K562 treated with DMSO at 1 percent for 24 hours (cell line): ENCODE results near the gene DNAAF3. TPM values are rescaled to one million over a fixed set of nuclear protein-coding genes. Genes with fewer than 3 reads are reported as not detected.

ENCODE experiments used
- total RNA-seq: library from RNA; unstranded; fragments of 300-600 nt; gene quantifications from 2 replicates; pipeline ENCODE4 v1.2.3, GENCODE V29; 2022; ENCODE audit warnings: low read depth; ENCODE audit not compliant: insufficient read depth

Gene DNAAF3
- 19.6 and 22.9 TPM in 2 replicates for total RNA-seq

DNA sequence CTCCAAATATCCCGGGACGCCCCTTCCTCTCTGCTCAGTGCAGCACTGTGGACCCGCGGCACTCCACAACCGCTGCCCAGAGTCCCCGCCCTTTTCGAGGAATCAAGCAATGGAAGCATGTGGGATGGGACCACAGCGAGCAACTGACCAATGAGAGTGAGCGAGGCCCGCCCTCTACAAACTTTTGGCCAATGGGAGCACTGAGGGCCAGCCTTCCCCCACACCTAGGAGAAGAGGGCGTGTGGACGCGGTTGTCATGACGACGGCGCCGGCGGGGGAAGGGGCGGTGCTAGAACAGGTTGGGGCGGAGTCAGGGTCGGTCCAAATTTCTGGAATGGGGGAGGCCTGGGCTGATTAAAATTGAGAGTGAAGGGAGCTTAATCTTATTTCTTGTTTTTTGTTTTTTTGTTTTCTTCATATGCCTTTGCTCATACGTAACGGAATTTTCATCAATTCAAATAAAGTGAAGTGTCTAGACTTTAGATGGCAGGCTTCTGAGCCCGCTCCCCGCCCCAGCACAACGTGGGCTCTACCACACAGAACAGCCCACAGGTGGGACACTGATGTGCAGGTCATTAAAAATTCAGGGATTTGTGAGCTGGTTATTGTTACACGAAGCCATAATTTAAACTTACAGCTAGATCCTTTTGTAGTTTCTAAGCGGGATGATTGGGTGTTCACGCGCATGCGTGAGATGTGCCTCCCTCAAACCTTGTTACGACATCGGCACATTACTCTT is at the start of gene DNAAF3:
Gene DNAAF3, minus strand, starts transcription at position 84 of the 739 bp plus-strand sequence. CDS start 200 bp downstream, outside the sequence.

DNA sequence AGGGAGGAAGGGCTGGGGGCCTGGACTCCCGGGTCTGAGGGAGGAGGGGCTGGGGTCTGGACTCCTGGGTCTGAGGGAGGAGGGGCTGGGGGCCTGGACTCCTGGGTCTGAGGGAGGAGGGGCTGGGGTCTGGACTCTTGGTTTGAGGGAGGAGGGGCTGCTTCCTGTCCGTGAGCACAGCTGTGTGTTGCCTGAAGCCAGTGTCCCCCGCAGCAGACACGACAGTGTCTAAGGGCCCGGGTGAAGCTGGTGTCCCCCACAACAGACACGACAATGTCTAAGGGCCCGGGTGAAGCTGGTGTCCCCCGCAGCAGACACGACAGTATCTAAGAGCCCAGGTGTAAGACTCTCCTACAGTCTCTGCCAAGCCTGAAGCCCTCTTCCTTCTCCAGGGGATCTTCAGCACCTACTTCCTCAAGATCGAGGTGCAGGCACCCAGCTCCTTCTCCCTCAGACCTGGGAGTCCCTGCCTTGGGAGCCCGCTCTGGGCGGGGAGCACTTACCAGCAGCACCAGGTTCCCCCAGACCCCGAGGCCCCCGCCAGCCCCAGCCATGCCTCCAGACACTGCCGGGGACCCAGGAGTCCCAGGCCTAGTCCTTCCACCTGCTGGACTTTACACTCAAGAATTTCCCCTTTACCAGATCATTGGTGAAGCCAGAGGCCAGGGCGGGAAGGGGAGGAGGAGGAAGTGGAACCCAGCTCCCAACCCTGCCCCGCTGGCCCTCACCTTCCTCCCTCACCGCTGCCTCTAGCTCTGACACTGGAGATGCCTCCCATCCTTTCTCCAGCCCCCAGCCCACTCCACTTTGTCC is 42.7 kb upstream of the DNAAF3 start, which contains the start of gene PTPRH:
Gene PTPRH, minus strand, starts transcription at position 622 of the 813 bp plus-strand sequence. Its CDS starts 68 bp downstream, at position 554.

DNA sequence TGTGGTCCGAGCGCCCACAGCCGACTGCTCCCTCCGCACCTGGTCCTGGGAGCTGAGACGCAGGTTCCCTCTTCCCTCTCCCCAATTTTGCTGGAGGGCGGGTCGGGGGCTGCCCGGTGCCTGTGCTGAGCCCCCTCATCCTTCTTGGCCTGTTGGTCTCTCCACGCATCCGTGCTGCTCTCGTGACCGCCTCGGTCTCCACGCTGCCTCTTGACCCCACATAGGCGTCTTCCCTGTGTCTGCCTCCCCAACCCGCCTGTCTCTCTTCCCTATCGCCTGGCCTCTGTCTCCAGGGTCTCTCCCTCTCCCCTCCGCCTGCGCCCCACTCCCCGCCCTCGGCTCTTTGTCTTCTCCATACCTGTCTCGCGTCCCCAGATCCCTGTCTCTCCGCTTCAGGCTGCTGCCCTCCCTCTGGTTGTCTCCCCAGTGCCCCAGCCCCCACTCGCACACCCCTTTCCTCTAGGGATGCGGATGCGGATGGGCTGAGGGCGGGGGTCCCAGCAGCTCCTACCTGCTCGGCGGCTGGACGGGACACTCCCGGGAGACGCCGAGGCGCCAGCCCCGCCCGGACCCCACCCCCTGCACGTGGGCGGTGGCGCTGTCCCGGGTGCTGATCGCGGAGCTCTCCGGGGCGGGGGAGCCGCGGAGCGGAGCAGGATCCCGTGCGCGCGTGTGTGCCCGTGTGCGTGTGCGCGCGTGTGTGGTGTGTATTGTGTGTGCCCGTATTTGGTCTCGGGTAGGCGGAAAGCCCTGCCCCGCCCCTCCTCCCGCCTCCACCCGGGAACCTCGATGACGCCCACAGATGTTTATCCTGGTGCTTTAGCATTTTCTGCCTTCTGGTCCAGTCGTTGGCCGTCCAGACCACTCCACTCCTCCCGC is 13.4 kb upstream of the DNAAF3 start, which contains the start of gene SYT5:
Gene SYT5, minus strand, starts transcription at position 684 of the 879 bp plus-strand sequence. CDS start 1,248 bp downstream, outside the sequence.

DNA sequence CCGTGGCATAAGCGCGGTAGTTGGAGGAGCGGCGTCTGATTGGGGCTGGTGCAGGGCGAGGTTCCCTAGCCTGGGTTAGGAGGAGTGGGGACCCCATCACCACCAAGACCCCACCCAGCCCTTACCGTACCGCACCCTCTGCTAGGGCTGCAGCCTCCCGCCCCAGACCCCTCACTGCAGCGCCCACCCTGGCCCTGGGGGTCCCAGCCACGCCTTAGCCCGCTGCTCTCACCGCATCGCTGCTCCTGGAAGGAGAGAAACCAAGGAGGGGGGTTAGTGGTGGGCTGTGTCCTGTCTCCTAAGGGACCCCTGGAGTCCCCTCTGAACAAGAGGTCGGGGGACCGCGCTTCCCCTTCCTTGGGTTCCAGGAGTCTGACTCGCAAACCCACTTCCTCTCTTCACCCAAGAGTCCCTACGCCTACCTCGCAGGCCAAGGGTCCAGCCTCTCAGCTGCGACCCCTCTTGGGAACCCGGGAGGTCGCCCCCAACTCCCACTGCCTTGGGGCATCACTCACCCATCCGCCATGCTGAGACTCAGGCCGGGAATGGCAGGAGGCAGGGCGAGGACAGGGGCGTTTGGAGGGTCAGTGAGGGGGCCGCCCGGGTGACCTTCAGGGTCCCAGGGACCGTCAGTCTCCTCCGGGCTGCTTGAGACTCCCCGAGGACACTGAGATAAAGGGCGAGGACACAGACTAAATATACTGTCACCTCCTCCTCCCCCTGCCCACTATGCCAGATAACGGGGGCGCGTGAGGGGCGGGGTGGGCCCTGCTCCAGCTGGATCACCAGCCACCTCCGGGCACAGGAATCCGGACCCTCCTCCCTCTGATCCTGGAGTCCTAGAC is 9.1 kb downstream of the DNAAF3 start, which contains the start of gene TNNI3:
Gene TNNI3, minus strand, starts transcription at position 669 of the 845 bp plus-strand sequence. Its CDS starts 143 bp downstream, at position 526.

DNA sequence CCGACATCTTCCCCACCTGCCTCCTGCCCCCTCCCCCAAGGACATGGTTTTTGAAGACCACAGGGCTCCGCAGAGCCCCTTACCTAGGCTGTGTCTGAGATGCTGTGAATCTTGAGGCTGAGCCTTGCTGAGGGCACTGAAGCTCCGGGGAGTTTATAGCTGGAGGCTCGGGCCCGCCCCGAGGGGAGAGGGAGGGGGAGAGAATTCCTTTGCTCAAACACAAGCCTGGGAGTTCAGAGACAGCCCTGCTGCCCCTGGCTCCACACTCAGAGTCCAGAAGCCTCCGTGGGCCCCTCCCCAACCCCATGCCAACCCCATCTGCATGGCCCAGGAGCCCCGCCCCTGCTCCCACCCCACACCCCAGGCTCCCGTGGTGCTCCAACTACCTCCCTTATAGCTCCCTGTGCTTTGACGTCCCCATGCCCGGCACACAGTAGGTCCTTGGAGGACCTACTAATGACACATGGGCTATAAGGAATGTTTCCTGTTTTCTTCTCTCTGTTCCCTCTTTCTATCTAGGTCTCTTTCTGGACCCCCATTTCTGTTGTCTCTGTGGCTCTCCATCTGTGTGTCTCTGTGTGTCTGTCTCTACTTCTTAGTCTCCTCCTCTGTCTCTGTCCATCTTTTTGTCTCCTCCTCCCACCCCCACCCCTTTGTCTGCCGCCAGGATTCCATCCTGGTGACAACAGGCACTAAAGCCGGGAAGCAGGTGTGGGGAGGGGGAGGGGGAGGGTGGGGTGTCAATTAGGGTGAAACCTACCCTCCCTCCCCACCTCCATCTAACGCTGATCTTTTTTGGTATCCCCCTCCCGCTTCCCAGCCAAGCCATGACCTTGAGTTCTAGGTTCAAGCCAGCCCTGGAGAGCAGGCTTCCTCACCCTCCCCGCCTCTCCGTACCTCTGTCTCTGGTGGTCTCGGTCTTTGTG is 17.1 kb downstream of the DNAAF3 start, which contains the start of gene TNNT1:
Gene TNNT1, minus strand, starts transcription at position 129 of the 926 bp plus-strand sequence. CDS start 2,049 bp downstream, outside the sequence.

DNA sequence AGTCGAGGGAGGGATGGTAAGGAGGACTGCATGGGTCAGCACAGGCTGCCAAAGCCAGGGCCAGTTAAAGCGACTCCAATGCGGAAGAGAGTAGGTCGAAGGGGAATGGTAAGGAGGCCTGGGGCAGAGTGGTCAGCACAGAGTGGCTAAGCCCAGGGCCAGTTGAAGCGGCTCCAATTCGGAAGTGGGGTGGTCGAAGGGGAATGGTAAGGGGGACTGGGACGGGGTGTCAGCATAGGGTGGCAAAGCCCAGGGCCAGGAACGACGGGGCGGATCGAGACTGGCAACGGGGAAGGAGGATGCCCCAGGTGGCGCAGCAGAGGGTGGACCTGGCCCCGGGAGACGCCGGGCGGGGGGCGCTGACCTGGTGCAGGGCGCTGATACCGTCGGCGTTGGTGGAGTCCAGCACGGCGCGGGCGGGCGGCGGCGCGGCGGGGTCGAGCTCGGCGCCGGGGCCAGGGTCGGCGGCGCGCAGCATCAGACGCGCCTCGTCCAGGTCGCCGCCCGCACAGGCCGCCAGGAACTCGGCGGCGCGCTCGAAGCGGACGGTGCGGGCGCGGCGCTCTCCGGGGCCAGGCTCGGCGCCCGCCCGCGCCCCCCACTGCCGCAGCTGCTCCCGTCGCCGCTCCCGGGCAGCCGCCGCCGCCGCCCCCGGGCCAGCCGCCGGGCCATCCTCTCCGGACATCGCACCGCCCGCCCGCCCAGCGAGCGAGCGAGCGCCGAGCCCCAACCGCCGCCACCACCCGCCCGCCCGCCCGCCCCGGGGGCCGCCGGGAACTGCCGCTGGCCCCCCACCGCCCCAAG is 49.4 kb downstream of the DNAAF3 start, which contains the start of gene PPP1R12C:
Gene PPP1R12C, minus strand, starts transcription at position 779 of the 804 bp plus-strand sequence. Its CDS starts 94 bp downstream, at position 685.

Other genes starting within 250 kb of the DNAAF3 start
- 0.13 TPM in 1 of 2 replicates, not detected in the other for gene NLRP7, start 219.1 kb downstream of the DNAAF3 start, total RNA-seq
- gene NLRP2, start 200.2 kb downstream of the DNAAF3 start, total RNA-seq, result 36.5 and 37.5 TPM in 2 replicates
- 0.95 and 1.1 TPM in 2 replicates for gene GP6, start 128.3 kb downstream of the DNAAF3 start, total RNA-seq
- gene RDH13, start 103.5 kb downstream of the DNAAF3 start, total RNA-seq, result 28.5 and 34.8 TPM in 2 replicates
- gene EPS8L1, start 90.7 kb downstream of the DNAAF3 start, total RNA-seq, result 15.6 and 19.8 TPM in 2 replicates
- 102 TPM in 2 replicates for gene PPP1R12C, start 49.0 kb downstream of the DNAAF3 start, total RNA-seq
- 320 and 369 TPM in 2 replicates for gene TNNT1, start 17.4 kb downstream of the DNAAF3 start, total RNA-seq
- gene TNNI3, start 8.9 kb downstream of the DNAAF3 start, total RNA-seq, result 62.6 and 70.5 TPM in 2 replicates
- 7.9 and 9.6 TPM in 2 replicates for gene SYT5, start 13.7 kb upstream of the DNAAF3 start, total RNA-seq
- 28.3 and 33.7 TPM in 2 replicates for gene PTPRH, start 42.9 kb upstream of the DNAAF3 start, total RNA-seq
- 14.2 and 19.4 TPM in 2 replicates for gene TMEM86B, start 62.1 kb upstream of the DNAAF3 start, total RNA-seq
- 109 and 112 TPM in 2 replicates for gene PPP6R1, start 92.4 kb upstream of the DNAAF3 start, total RNA-seq
- gene HSPBP1, start 113.5 kb upstream of the DNAAF3 start, total RNA-seq, result 89.9 and 92.8 TPM in 2 replicates
- 7.4 and 8.4 TPM in 2 replicates for gene BRSK1, start 117.4 kb upstream of the DNAAF3 start, total RNA-seq
- 3.5 and 3.8 TPM in 2 replicates for gene TMEM150B, start 158.7 kb upstream of the DNAAF3 start, total RNA-seq
- 71.4 and 83.5 TPM in 2 replicates for gene KMT5C, start 173.3 kb upstream of the DNAAF3 start, total RNA-seq
- not detected in 2 replicates for gene COX6B2, start 188.1 kb upstream of the DNAAF3 start, total RNA-seq
- not detected in 2 replicates for gene GARIN5B, start 196.6 kb upstream of the DNAAF3 start, total RNA-seq
- gene IL11, start 203.8 kb upstream of the DNAAF3 start, total RNA-seq, result not detected in 2 replicates
- not detected in 2 replicates for gene TMEM190, start 210.2 kb upstream of the DNAAF3 start, total RNA-seq
- 6.7 and 9.3 TPM in 2 replicates for gene TMEM238, start 217.7 kb upstream of the DNAAF3 start, total RNA-seq
- gene RPL28, start 219.3 kb upstream of the DNAAF3 start, total RNA-seq, result 3,982 and 4,146 TPM in 2 replicates
- 574 and 580 TPM in 2 replicates for gene UBE2S, start 241.2 kb upstream of the DNAAF3 start, total RNA-seq